GM21786 (cell line): ENCODE measurements around the gene TMEM41A.

Experiments
- ATAC-seq: cut with Tn5 transposase; IDR thresholded peaks from one replicate; pipeline ENCODE4 v1.9.1; 2021; ENCODE audit not compliant: unreplicated experiment

The TMEM41A gene

GRCh38 chr3:185498503-185499396, at the start of gene TMEM41A:
TSS of gene TMEM41A (minus strand) at chr3:185499035. CDS start at chr3:185498961, 74 bp downstream.
- peak; percentile 96 for ATAC-seq

GRCh38 chr3:185540695-185541094, 41.9 kb upstream of the TMEM41A start:
- no peak for ATAC-seq

GRCh38 chr3:185539934-185540333, 41.1 kb upstream of the TMEM41A start:
- ATAC-seq, result no peak

- peak; percentile 99 for ATAC-seq
Observed at GRCh38 chr3:185537369-185537970, 38.6 kb upstream of the TMEM41A start.

- no peak for ATAC-seq
Observed at GRCh38 chr3:185534511-185534910, 35.7 kb upstream of the TMEM41A start.

- ATAC-seq, result no peak
Observed at GRCh38 chr3:185532901-185533300, 34.1 kb upstream of the TMEM41A start.

GRCh38 chr3:185530856-185531255, 32.0 kb upstream of the TMEM41A start:
- no peak for ATAC-seq

GRCh38 chr3:185528532-185528931, 29.7 kb upstream of the TMEM41A start:
- ATAC-seq, result no peak

- no peak for ATAC-seq
Observed at GRCh38 chr3:185527364-185527763, 28.5 kb upstream of the TMEM41A start.

- no peak for ATAC-seq
Observed at GRCh38 chr3:185526349-185526951, 27.6 kb upstream of the TMEM41A start.

GRCh38 chr3:185521349-185522138, 22.7 kb upstream of the TMEM41A start:
- ATAC-seq, result no peak

GRCh38 chr3:185519021-185519420, 20.2 kb upstream of the TMEM41A start:
- ATAC-seq, result no peak

GRCh38 chr3:185517387-185518130, 18.7 kb upstream of the TMEM41A start:
- no peak for ATAC-seq

- no peak for ATAC-seq
Observed at GRCh38 chr3:185511711-185512110, 12.9 kb upstream of the TMEM41A start.

GRCh38 chr3:185508335-185508991, 9.6 kb upstream of the TMEM41A start:
- ATAC-seq, result no peak

- ATAC-seq, result no peak
Observed at GRCh38 chr3:185507883-185508282, 9.0 kb upstream of the TMEM41A start.

GRCh38 chr3:185504636-185505035, 5.8 kb upstream of the TMEM41A start:
- no peak for ATAC-seq

GRCh38 chr3:185503521-185503920, 4.7 kb upstream of the TMEM41A start:
- no peak for ATAC-seq

GRCh38 chr3:185502987-185503386, 4.2 kb upstream of the TMEM41A start:
- no peak for ATAC-seq

- no peak for ATAC-seq
Observed at GRCh38 chr3:185490241-185490640, 8.6 kb downstream of the TMEM41A start.
